Gastrocnemius medialis (tissue), 4 donors: Measurements from ENCODE around the gene CGRRF1.

Experiments
- CTCF ChIP-seq, 5 experiments: fragments of 450-650 bp in 3 of 5; fragments of 200-600 bp in 2 of 5; sonication (generic) in 2 of 5; IDR thresholded peaks in 4 of 5; conservative IDR thresholded peaks in 1 of 5; 1 replicate in 4 of 5; 2 replicates in 1 of 5; pipeline ENCODE4 v1.5.1; 2016 to 2019; ENCODE audit warnings: antibody characterized with exemption in 5 of 5, mild to moderate bottlenecking in 3 of 5, moderate library complexity in 3 of 5
- POLR2A ChIP-seq, 2 donors: fragments of 450-650 bp; IDR thresholded peaks; one replicate each; pipeline ENCODE4 v1.6.1; 2017; ENCODE audit warnings: antibody characterized with exemption in 2 of 2, mild to moderate bottlenecking in 2 of 2, moderate library complexity in 2 of 2

GRCh38 chr14:54565785-54566409 is 56.2 kb downstream of the CGRRF1 start:
- TF ChIP-seq CTCF (IDR thresholded peaks at IDR 0.05 in 4 of 5, conservative IDR thresholded peaks at IDR 0.05 in 1 of 5), result no peak
- peak; percentile 94 to 96 for TF ChIP-seq POLR2A (IDR thresholded peaks at IDR 0.05)
